GM21390 (cell line): ENCODE results near the gene ITGA1.
"Not testable (repeated sequence)": the region's sequence is repeated elsewhere in the genome, so short reads cannot be mapped to it uniquely, and the experiment has no call there.

Experiments
- ATAC-seq: cut with Tn5 transposase; IDR thresholded peaks from one replicate; pipeline ENCODE4 v1.9.1; 2021; ENCODE audit not compliant: unreplicated experiment

The ITGA1 gene

GRCh38 chr5:52861368-52861767 lies 73.7 kb downstream of the ITGA1 start:
- no peak for ATAC-seq

DNA sequence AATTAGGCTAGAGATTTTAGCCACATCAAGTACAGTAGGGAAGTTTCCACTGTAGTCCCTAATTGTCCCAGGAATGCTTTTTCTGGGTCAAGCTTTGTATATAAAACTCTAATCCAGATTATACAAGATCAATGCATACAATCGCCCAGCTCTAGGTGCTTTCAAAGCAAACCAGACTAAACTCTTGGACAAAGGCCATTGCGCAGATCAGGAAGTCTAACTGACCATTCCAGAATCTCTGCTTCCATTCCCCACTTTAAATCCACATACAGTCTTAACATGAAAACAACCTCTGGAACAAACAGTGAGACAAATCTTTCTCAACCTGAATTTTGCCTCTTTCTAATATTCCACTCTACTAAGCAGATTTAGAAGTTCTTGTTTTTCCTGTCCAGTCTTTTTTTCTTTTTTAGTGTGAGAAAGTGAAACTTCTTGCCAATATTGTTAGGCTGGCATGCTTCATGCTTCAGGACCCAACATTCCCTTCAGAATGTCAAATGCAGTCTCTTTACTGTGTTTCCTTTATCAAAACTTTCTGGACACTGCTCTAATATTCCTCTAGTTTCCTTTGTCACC lies 76.1 kb downstream of the ITGA1 start:
- no peak for ATAC-seq

DNA sequence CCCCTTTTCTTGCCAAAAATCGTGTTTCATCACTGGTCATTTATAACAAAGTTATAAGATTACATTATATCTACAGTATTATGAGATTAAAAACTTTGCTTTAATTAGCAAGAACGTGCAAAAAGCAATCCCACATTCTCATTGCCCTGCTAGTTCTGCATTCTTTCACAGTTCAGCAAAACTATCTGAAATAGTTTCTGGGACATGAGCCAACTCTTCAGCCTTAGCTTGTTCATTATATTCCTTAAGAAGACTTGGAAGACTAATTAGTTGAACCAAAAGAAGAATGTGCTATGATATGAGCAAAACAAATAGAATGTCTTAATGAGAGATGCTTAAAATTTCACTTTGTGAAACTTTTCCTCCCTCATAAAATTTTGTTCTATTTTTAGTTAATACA lies 76.7 kb downstream of the ITGA1 start:
- no peak for ATAC-seq

GRCh38 chr5:52864884-52865283 lies 77.2 kb downstream of the ITGA1 start:
- no peak for ATAC-seq

DNA sequence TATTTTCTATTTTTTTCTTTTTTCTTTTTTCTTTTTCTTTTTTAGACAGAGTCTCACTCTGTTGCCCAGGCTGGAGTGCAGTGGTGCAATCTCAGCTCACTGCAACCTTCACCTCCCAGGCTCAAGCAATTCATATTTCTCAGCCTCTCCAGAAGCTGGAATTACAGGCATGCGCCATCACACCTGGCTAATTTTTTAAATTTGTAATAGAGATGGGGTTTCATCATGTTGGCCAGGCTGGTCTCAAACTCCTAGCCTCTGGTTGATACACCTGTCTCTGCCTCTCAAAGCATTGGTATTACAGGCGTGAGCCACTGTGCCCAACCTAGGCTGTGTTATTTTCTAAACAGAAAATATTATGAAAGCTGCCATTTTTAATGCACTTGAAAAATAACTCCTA lies 78.3 kb downstream of the ITGA1 start:
- ATAC-seq, result not testable (repeated sequence)

GRCh38 chr5:52867809-52868208 lies 80.1 kb downstream of the ITGA1 start:
- no peak for ATAC-seq

GRCh38 chr5:52868417-52868816 lies 80.7 kb downstream of the ITGA1 start:
- ATAC-seq, result no peak

GRCh38 chr5:52869391-52869790 lies 81.7 kb downstream of the ITGA1 start:
- ATAC-seq, result no peak

DNA sequence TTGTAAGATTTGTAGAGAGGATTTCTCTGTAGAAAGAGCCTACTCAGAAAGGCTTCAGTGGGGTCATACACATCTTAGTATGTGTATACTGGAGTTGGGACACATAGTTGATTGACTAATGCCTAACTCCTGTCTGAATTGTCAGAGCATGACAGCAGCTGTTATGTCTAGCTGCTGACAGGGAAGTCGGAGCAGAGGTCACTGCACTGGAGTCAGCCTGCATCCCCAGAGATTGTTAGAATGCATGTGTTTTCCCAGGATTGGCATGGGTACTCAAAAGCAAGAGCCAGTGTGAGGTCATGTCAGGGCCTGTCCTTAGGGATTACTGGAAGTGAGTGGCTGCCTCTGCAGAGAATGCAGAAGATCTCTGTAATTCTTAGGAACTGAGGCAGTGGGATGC lies 82.7 kb downstream of the ITGA1 start:
- ATAC-seq, result no peak

- ATAC-seq, result no peak
Observed at GRCh38 chr5:52875827-52876226, 88.1 kb downstream of the ITGA1 start.

DNA sequence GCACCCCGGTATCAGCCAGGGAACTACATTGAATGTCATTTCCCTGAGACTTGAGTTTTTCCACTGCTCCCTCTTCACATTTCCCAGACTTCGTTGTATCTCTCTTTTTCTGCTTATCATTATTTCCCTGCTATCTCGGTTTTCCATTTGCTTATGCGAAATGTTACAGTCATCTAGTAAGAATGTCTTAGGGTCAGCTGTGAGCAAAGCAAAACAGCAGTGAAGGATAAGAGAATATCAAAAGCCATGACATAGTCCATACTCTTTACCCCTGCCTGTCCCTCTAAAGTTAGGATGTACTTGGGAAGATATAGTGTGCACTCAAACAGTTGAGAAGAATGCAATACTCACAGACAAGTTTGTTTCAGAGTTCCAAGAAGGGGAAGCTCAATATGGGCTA lies 88.7 kb downstream of the ITGA1 start:
- no peak for ATAC-seq

DNA sequence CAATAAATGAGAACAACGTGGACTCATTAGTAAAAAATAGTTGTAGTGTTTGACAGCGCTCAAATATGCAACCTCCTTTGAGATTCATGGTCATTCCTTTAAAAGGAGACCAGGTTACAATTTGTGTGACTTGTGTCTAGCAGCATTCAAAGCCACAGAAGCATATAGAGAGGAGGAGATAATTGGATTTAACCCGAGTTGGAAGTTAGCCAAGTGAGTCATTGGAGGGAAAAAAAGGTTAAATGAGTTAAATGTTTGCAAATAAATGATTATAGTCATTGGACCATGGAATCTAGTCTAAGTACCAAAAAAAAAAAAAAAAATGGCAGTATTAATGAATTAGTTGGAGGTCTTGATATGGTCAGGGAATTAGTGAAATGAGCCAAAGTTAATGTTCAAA lies 90.9 kb downstream of the ITGA1 start:
- no peak for ATAC-seq

- ATAC-seq, result no peak
Observed at GRCh38 chr5:52880541-52880940, 92.8 kb downstream of the ITGA1 start.

- ATAC-seq, result no peak
Observed at GRCh38 chr5:52881468-52881867, 93.8 kb downstream of the ITGA1 start.

GRCh38 chr5:52883110-52883509 lies 95.4 kb downstream of the ITGA1 start:
- no peak for ATAC-seq

DNA sequence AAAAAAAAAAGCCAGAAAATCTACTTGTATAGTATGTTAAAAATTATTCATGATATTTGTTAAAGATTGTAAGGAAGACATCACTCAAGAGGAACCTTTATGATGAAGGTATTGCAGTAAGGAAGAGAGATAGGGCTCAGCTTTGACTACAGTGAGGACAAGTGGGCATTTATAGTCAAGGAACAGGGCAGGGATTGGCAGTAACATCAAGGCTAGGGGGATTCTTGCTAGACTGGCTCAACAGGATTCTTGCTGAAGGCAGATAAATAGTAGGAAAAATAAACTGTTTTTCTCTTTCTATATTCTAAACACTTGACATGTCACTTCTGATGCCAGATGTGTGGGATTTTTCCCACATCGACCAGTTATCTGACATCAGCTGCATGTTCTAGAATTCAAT lies 96.7 kb downstream of the ITGA1 start:
- ATAC-seq, result no peak

DNA sequence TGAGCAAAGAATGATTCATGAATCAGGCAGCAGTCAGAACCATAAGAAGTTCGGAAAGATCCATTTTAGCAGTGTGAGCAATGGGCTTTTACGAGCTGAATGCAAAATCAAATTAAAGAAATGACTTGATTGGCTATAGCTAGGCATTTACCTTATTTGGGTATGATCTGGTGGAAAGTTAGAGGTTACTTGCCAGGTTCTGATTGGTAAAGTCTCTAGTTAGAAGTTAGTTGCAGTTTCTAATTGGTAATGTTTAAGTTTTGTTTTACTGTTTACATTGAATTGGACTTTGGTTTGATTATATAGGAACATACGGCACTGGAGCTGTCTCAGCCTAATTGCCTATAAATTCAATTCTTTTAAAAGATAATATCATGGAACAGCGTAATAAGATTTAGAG lies 97.9 kb downstream of the ITGA1 start:
- no peak for ATAC-seq

- no peak for ATAC-seq
Observed at GRCh38 chr5:52886206-52886605, 98.5 kb downstream of the ITGA1 start.

DNA sequence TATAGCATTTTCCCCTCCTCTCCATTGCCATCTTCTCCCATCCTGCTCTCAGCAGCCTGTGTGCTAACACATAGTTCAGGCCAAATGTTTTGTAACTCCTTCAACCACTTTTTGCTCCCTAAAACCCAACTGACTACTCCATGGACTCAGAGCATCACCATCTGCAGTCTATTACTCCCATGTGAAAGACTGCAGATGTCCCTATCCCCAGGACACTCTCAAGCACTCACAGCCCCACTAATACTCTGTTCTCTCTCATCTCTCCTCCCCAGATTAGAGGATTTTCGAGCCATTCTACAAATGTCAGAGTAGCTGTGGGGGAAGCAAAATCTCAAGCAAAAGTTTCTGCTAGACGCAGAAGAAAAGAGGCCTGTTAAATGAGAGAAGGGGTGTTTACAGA lies 99.3 kb downstream of the ITGA1 start:
- ATAC-seq, result no peak

- no peak for ATAC-seq
Observed at GRCh38 chr5:52888363-52888762, 100.6 kb downstream of the ITGA1 start.

DNA sequence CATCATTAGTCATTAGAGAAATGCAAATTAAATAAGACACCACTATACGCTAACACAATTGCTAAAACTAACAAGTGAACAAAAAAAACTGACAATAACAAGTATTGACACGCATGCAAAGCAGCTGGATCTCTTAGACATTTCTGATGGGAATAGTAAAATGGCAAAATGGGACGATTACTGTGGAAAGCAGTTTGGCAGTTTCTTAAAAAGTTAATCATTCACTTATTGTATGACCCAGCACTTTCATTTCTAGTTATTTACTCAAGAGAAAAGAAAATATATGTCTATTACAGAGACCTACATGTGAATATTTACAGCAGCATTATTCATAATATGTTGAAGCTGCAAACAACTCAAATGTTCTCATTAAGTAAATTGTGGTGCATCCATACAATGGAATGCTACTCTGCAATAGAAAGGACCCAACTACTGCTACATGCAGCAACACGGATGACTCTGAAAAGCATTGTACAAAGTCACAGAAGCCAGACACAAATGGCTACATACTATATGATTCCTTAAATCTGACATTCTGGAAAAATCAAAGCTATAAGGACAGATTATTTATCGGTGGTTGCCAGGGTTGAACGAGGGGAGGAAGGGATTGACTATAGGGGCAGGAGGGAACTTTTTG lies 104.6 kb downstream of the ITGA1 start:
- no peak for ATAC-seq

GRCh38 chr5:52893105-52893504 lies 105.4 kb downstream of the ITGA1 start:
- ATAC-seq, result no peak

DNA sequence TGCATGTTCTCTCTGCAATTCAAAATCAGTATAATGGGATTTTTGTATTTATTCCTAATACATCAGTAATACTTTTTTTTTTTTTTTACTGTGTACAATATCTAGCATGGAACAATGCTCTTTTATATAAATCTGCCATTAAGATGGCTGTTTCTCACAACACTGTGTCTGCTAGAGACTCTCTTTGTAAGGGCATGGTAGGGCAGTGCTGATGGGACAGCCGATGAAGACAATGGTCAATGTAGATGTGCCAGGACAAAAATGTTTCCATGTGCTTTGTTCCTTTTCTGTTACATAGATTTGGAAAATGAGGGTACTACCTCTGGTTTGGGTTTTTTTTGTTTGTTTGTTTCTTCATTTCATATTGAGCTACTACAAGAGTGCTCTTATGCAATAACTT lies 106.1 kb downstream of the ITGA1 start:
- ATAC-seq, result no peak
